ENCODE results near the gene CYBA. TPM values are rescaled to one million over a fixed set of nuclear protein-coding genes. Genes with fewer than 3 reads are reported as not detected.

Gene CYBA
- total and polyA plus RNA-seq, 2 of the 13 experiments (the other 11 are each of a cell fraction or from before 2014, with no cell fraction given), result 196 to 250 TPM

DNA sequence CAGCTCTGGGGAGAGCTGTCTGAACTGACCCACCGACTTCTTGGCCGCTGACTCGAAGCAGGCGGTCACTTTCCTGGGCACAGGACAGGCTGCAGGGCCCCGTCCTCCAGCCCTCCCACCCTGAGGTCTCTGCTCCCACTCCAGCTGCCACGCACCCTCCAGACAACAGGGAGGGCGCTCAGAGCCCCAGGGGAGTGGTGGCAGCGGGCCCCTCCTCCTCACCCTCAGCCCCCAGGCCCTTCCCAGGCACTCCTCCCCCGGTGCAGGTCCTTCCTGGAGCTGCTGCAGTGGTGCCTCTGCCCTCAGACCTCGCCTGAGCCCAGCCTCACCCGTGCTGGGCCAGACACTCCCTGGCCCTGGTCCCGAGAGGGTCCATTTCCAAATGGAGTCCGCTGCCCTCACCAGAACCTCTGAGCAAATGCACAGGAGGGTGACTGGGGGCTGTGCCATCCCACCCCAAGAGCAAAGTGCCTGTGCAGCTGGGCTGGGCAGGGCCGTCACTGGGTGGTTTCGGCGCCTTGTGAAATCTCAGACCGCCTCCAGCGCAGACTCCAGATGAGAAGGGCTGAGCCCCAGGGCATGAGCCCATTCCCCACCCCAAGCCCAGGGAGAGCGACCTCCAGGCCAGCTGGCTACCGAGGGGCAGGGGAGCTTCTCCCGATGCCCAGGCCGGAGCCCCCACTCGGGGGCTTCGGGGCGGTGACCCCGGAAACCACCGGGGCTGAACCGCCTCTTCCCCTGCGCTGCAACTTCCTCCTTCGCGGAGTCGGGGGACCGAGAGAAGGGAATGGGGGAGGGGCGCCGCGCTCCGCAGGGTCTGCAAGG is 717 bp downstream of the CYBA start (continued):
- no peak for TF ChIP-seq ASH2L (IDR thresholded peaks at IDR 0.05; ENCODE audit: insufficient read length, low read depth, low read length)
- TF ChIP-seq, protein P1, sequence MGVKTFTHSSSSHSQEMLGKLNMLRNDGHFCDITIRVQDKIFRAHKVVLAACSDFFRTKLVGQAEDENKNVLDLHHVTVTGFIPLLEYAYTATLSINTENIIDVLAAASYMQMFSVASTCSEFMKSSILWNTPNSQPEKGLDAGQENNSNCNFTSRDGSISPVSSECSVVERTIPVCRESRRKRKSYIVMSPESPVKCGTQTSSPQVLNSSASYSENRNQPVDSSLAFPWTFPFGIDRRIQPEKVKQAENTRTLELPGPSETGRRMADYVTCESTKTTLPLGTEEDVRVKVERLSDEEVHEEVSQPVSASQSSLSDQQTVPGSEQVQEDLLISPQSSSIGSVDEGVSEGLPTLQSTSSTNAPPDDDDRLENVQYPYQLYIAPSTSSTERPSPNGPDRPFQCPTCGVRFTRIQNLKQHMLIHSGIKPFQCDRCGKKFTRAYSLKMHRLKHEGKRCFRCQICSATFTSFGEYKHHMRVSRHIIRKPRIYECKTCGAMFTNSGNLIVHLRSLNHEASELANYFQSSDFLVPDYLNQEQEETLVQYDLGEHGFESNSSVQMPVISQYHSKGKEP (CRISPR knock-in tag; IDR thresholded peaks at IDR 0.05), result no peak
- no peak; the same call in 1 of the 2 replicates for TF ChIP-seq CENPT (CRISPR knock-in tag; IDR thresholded peaks at IDR 0.05; ENCODE audit: low read depth)
- TF ChIP-seq DPF2 (CRISPR knock-in tag; IDR thresholded peaks at IDR 0.05; ENCODE audit: borderline replicate concordance, low read depth), result no peak; the same call in 1 of the 2 replicates
- TF ChIP-seq, protein P2, sequence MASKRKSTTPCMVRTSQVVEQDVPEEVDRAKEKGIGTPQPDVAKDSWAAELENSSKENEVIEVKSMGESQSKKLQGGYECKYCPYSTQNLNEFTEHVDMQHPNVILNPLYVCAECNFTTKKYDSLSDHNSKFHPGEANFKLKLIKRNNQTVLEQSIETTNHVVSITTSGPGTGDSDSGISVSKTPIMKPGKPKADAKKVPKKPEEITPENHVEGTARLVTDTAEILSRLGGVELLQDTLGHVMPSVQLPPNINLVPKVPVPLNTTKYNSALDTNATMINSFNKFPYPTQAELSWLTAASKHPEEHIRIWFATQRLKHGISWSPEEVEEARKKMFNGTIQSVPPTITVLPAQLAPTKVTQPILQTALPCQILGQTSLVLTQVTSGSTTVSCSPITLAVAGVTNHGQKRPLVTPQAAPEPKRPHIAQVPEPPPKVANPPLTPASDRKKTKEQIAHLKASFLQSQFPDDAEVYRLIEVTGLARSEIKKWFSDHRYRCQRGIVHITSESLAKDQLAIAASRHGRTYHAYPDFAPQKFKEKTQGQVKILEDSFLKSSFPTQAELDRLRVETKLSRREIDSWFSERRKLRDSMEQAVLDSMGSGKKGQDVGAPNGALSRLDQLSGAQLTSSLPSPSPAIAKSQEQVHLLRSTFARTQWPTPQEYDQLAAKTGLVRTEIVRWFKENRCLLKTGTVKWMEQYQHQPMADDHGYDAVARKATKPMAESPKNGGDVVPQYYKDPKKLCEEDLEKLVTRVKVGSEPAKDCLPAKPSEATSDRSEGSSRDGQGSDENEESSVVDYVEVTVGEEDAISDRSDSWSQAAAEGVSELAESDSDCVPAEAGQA (IDR thresholded peaks at IDR 0.05; ENCODE audit: low read depth), result no peak
- TF ChIP-seq, protein P2 (CRISPR knock-in tag; IDR thresholded peaks at IDR 0.05; ENCODE audit: borderline replicate concordance), result no peak
- TF ChIP-seq ZNF383 (CRISPR knock-in tag; IDR thresholded peaks at IDR 0.05; ENCODE audit: borderline replicate concordance), result no peak
- TF ChIP-seq NPAS2 (CRISPR knock-in tag; IDR thresholded peaks at IDR 0.05; ENCODE audit: borderline replicate concordance), result no peak
- no peak for TF ChIP-seq SRSF9 (IDR thresholded peaks at IDR 0.05; ENCODE audit: borderline replicate concordance, insufficient read depth, low read depth, low read length, poor library complexity, severe bottlenecking)
- no peak; the same call in 1 of the 2 replicates for TF ChIP-seq ZNF124 (CRISPR knock-in tag; IDR thresholded peaks at IDR 0.05)
- no peak for TF ChIP-seq TGIF2 (CRISPR knock-in tag; IDR thresholded peaks at IDR 0.05)
- TF ChIP-seq PLRG1 (conservative IDR thresholded peaks at IDR 0.05), result no peak
- TF ChIP-seq ZNF768 (CRISPR knock-in tag; IDR thresholded peaks at IDR 0.05), result peak; percentile 14; the same call in 1 of the 2 replicates
- TF ChIP-seq MLX (CRISPR knock-in tag; IDR thresholded peaks at IDR 0.05), result no peak
- no peak for TF ChIP-seq REXO4 (CRISPR knock-in tag; IDR thresholded peaks at IDR 0.05; ENCODE audit: borderline replicate concordance)
- 0 out of 2 replicates have a peak, but pooled peaks have one; percentile 14 for TF ChIP-seq ZBTB14 (CRISPR knock-in tag; IDR thresholded peaks at IDR 0.05)
- TF ChIP-seq KAT7 (CRISPR knock-in tag; IDR thresholded peaks at IDR 0.05; ENCODE audit: borderline replicate concordance), result no peak
- no peak for TF ChIP-seq RBAK (CRISPR knock-in tag; IDR thresholded peaks at IDR 0.05)
- no peak for TF ChIP-seq IRF2 (CRISPR knock-in tag; IDR thresholded peaks at IDR 0.05)
- no peak; the same call in 1 of the 2 replicates for TF ChIP-seq CAMTA2 (CRISPR knock-in tag; IDR thresholded peaks at IDR 0.05; ENCODE audit: borderline replicate concordance)
- TF ChIP-seq NFE2 (CRISPR knock-in tag; IDR thresholded peaks at IDR 0.05), result no peak
